Heart left ventricle (tissue), 16 donors: ENCODE results near the gene AQP3. TPM values are rescaled to one million over a fixed set of nuclear protein-coding genes. Genes with fewer than 3 reads are reported as not detected.
"Not testable (repeated sequence)": the region's sequence is repeated elsewhere in the genome, so short reads cannot be mapped to it uniquely, and the experiment has no call there.

Experiments used
- ATAC-seq, 4 donors: fragments of 200-7000 bp; cut with Tn5 transposase; one replicate each; pipeline ENCODE4 v1.9.1; 2020 to 2022; ENCODE audit warnings: moderate library complexity in 4 of 4, mild to moderate bottlenecking in 3 of 4, moderate number of reproducible peaks in 1 of 4
- DNase-seq, 5 donors: peaks; one replicate each; pipeline ENCODE4 v3.0.0-alpha.2; 2020
- H3K27ac ChIP-seq, 12 donors: fragments of 200-600 bp; sonication (generic) in 4 of 12; one replicate each; pipeline versions ENCODE4 v1.5.0 to v1.8.0; 2016 to 2022; ENCODE audit warnings: mild to moderate bottlenecking in 2 of 12
- H3K27me3 ChIP-seq, 9 donors: fragments of 200-600 bp; sonication (generic) in 2 of 9; one replicate each; pipeline versions ENCODE4 v1.5.1 to v1.8.0; 2016 to 2022; ENCODE audit warnings: mild to moderate bottlenecking in 3 of 9
- H3K36me3 ChIP-seq, 9 donors: fragments of 200-600 bp; sonication (generic) in 2 of 9; one replicate each; pipeline versions ENCODE4 v1.5.0 to v1.8.0; 2018 to 2022; ENCODE audit warnings: mild to moderate bottlenecking in 2 of 9
- H3K4me1 ChIP-seq, 12 donors: fragments of 200-600 bp; sonication (generic) in 4 of 12; one replicate each; pipeline versions ENCODE4 v1.5.0 to v1.8.0; 2016 to 2022; ENCODE audit warnings: mild to moderate bottlenecking in 3 of 12
- H3K4me3 ChIP-seq, 12 donors: fragments of 200-600 bp; sonication (generic) in 4 of 12; one replicate each; pipeline versions ENCODE4 v1.5.0 to v1.8.0; 2017 to 2022; ENCODE audit warnings: mild to moderate bottlenecking in 9 of 12, moderate library complexity in 4 of 12
- H3K9me3 ChIP-seq, 12 donors: fragments of 200-600 bp; sonication (generic) in 4 of 12; one replicate each; pipeline versions ENCODE4 v1.5.0 to v1.8.0; 2016 to 2022; ENCODE audit warnings: mild to moderate bottlenecking in 1 of 12
- POLR2A ChIP-seq, 2 donors: fragments of 450-650 bp; IDR thresholded peaks; one replicate each; pipeline ENCODE4 v1.6.1; 2017; ENCODE audit warnings: antibody characterized with exemption in 2 of 2, mild to moderate bottlenecking in 2 of 2, moderate library complexity in 2 of 2
- WGBS, 4 donors: extraction: QIAGEN DNeasy Blood & Tissue Kit in 2 of 4; methylation state at CpG; one replicate each; pipeline versions ENCODE4 v1.1.5 to v1.1.7; 2013 to 2018; 5-methylcytosine and 5-hydroxymethylcytosine counted together
- intact Hi-C, 10 donors: fragments of 100-400 bp; cut with DNase I; formaldehyde crosslinking; loops; one replicate each; pipeline versions ENCODE4 v1.11.1 to v1.14.2; 2022
- microRNA-seq, 4 donors: library from miRNA; unstranded; fragments of <30 nt; microRNA quantifications; one replicate each; pipeline versions ENCODE4 to v1.2.0, GENCODE V29; 2017 to 2020
- polyA plus RNA-seq, 2 donors: library from polyadenylated mRNA; stranded (reverse); fragments of 200-250 nt; gene quantifications; one replicate each; pipeline ENCODE4 v1.2.3, GENCODE V29; 2013
- total RNA-seq, 9 donors: library from RNA; depleted of rRNA in 2 of 9; stranded (reverse); fragments of >200 nt in 2 of 9; fragmentation: NEBNext Ultra II Directional in 3 of 9; extraction: Animal tissue kit (Norgen Biotek cat#: 25700) in 3 of 9; gene quantifications; one replicate each; pipeline versions ENCODE4 v1.1.0 to v1.2.4, GENCODE V29; 2016 to 2023
- TF ChIP-seq, protein P1 (sequence below), 12 donors: fragments of 200-600 bp; sonication (generic) in 4 of 12; IDR thresholded peaks; one replicate each; pipeline versions ENCODE4 v1.5.0 to v1.8.0; 2018 to 2022; ENCODE audit warnings: antibody characterized with exemption in 12 of 12, mild to moderate bottlenecking in 5 of 12
- donor health status: ischemic (EF 13 %, LVEDD 7.1; RV severe dilation, severe dysfunction).
- donor health status: healthy with polysubstance abuse.
- donor health status: DM: no; HTN: yes; CAD: no.
- donor health status: DM: no; HTN: no; CAD: no.
- donor health status: ischemic (EF 25% LVEDD 6.9; RV normal size, moderate dysfunction).
- donor health status: ischemic (EF 25% LVEDD 5.7; RV mildly dilated, moderate dysfunction).
- donor health status: healthy.
- donor health status: DM: yes; HTN: yes; CAD: no.
- donor health status: ischemic (EF 35%, LVEDD 5.7; RV mildly dilated, moderate dysfunction).
- donor health status: nonischemic (EF 11% LVEDD 7.7; RV severe dilation, severe dysfunction).
- donor health status: DM: yes; HTN: yes; CAD: no.
- donor health status: PGD.
- donor health status: ischemic (EF 29% LVEDD 5.4; RV normal size, mild dysfunction).
- donor health status: nonischemic (EF 23%, LVEDD 6.1; RV moderate dilation, normal function).

The AQP3 gene
- total and polyA plus RNA-seq, 11 donors = 6.0 to 116 (median 13.3) TPM

DNA sequence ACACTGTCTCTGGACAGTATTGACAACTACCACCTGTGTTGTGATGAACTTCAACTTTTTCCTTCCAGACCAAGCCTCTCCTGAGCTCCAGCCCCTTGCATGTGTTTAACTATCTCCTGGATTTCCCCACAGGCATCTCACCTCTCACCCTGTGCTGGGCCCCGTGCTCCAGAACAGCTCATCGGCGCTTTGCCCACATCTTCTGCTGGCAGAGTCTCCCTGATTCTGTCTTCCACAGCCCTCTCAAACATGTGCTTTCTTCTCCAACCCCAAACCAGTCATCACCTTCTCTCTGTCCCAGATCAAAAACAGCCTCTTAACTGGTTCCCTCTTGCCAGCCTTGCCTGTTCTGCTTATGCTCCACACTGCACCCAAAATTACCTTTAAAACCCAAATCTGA is 53.4 kb downstream of the AQP3 start:
- WGBS, 4 donors = 36 to 50% (median 42%) methylated on average over 3 of the region's 3 CpGs
- Histone ChIP-seq H3K4me1 (peaks cover 0 to 69% (median 28%) of the 10 kb centered on the region in 12 donors), H3K4me3 (peak overlapping the region in 3 of 12 donors; percentile 2 to 17 (median 15)), H3K27ac (peak overlapping the region; percentile 78 to 95 (median 90))
- ATAC-seq, H3K9me3 ChIP-seq, intact Hi-C loops, H3K27me3 ChIP-seq, H3K36me3 ChIP-seq: not testable (repeated sequence)
- DNase-seq = peak in 1 of 5 donors; percentile 56

DNA sequence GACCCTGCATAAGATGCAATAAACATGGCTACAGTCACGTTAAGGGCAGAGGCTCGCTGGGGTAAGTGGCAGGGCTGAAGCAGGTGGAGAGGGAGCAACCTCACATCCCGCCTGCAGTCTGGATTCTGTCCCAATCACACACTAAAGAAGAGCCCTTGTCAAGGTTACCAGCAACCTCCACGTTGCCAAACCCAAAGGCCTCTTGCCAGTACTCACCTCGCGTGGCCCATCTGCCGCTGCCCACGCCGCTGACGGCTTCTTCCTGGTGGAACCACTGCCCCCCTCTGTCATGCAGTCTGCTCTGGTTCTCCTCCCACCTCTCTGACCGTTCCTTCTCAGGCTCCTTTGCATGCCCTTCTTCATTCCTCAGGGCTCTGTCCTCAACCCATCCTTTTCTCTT is 53.8 kb downstream of the AQP3 start:
- no peak for ATAC-seq
- H3K27ac ChIP-seq = peak overlapping the region; percentile 78 to 95 (median 90)
- no peaks in the 10 kb centered on the region for H3K9me3 ChIP-seq
- peaks cover 0 to 68% (median 28%) of the 10 kb centered on the region in 12 donors for H3K4me1 ChIP-seq
- TF ChIP-seq, protein P1, sequence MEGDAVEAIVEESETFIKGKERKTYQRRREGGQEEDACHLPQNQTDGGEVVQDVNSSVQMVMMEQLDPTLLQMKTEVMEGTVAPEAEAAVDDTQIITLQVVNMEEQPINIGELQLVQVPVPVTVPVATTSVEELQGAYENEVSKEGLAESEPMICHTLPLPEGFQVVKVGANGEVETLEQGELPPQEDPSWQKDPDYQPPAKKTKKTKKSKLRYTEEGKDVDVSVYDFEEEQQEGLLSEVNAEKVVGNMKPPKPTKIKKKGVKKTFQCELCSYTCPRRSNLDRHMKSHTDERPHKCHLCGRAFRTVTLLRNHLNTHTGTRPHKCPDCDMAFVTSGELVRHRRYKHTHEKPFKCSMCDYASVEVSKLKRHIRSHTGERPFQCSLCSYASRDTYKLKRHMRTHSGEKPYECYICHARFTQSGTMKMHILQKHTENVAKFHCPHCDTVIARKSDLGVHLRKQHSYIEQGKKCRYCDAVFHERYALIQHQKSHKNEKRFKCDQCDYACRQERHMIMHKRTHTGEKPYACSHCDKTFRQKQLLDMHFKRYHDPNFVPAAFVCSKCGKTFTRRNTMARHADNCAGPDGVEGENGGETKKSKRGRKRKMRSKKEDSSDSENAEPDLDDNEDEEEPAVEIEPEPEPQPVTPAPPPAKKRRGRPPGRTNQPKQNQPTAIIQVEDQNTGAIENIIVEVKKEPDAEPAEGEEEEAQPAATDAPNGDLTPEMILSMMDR (IDR thresholded peaks at IDR 0.05) = no peak
- TF ChIP-seq POLR2A (IDR thresholded peaks at IDR 0.05) = no peak
- H3K27me3 ChIP-seq = no peaks in the 10 kb centered on the region
- intact Hi-C loops = no loop called here
- 35 to 46% (median 41%) methylated on average over 11 of the region's 11 CpGs for WGBS, 4 donors
- no peaks in the 10 kb centered on the region for H3K36me3 ChIP-seq
- H3K4me3 ChIP-seq = peak overlapping the region in 3 of 12 donors; percentile 2 to 17 (median 15)
- peak in 3 of 5 donors; percentile 52 to 82 (median 66) for DNase-seq

DNA sequence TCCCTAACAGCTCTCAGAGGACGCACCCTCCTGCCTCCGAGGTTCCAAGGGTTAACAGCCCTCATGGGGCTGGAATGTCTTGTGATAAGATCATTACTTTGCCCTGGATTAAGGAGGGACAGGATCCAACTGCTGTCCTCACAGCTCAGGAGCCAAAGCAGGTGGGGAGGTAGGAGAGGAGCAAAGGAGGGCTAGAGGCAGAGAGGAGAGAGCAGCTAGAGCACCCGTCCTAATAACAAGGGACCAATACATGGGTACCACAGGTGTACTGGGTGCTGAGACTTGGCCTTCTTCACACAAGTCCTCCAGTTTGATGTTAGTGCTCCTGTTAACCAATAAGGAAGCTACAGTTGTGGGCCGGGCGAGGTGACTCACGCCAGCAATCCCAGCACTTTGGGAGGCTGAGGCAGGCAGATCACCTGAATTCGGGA is 54.8 kb downstream of the AQP3 start:
- H3K36me3 ChIP-seq, ATAC-seq, H3K27me3 ChIP-seq, intact Hi-C loops, H3K4me3 ChIP-seq, DNase-seq, H3K9me3 ChIP-seq: not testable (repeated sequence)
- H3K27ac ChIP-seq = peak overlapping the region; percentile 78 to 95 (median 90)
- 34 to 58% (median 49%) methylated on average over 4 to 7 of the region's 7 CpGs for WGBS, 4 donors
- H3K4me1 ChIP-seq = peaks cover 0 to 74% (median 28%) of the 10 kb centered on the region in 12 donors

Small RNA genes within 50 kb of the gene (microRNA-seq; reads per million reads assigned to microRNA genes)
- gene MIR6851 = 0 to 1.4 (median 0.19) reads per million in 4 donors

Other genes with a start within 250 kb of the AQP3 start
- not detected for gene SPINK4, start 207.4 kb downstream of the AQP3 start, total RNA-seq
- gene SPINK4, start 207.4 kb downstream of the AQP3 start, polyA plus RNA-seq = not detected
- gene BAG1, start 182.9 kb downstream of the AQP3 start, total RNA-seq = 100 to 1,000 TPM in 6 of 9 donors, 10 to 100 TPM in 3; 71.0 to 144 (median 112) TPM
- 100 to 1,000 TPM; 110 to 132 TPM for gene BAG1, start 182.9 kb downstream of the AQP3 start, polyA plus RNA-seq
- 10 to 100 TPM; 37.6 to 58.5 (median 53.0) TPM for gene CHMP5, start 182.5 kb downstream of the AQP3 start, total RNA-seq
- 10 to 100 TPM; 24.7 to 76.5 TPM for gene CHMP5, start 182.5 kb downstream of the AQP3 start, polyA plus RNA-seq
- 10 to 100 TPM; 25.4 to 42.0 (median 36.1) TPM for gene NFX1, start 157.1 kb downstream of the AQP3 start, total RNA-seq
- 10 to 100 TPM; 13.7 to 23.8 TPM for gene NFX1, start 157.1 kb downstream of the AQP3 start, polyA plus RNA-seq
- 100 to 1,000 TPM in 6 of 9 donors, 10 to 100 TPM in 3; 82.5 to 252 (median 113) TPM for gene AQP7, start 45.0 kb downstream of the AQP3 start, total RNA-seq
- 100 to 1,000 TPM in 1 of 2 donors, 10 to 100 TPM in 1; 32.1 to 216 TPM for gene AQP7, start 45.0 kb downstream of the AQP3 start, polyA plus RNA-seq
- gene NOL6, start 26.3 kb upstream of the AQP3 start, total RNA-seq = 10 to 100 TPM; 11.2 to 22.1 (median 14.9) TPM
- 10 to 100 TPM; 13.6 to 28.2 TPM for gene NOL6, start 26.3 kb upstream of the AQP3 start, polyA plus RNA-seq
- gene ANKRD18B, start 76.7 kb upstream of the AQP3 start, total RNA-seq = 1 to 10 TPM in 1 of 9 donors, under 1 TPM in 4, not detected in 4; 0.25 to 1.3 (median 0.40) TPM
- under 1 TPM; 0.14 to 0.91 TPM for gene ANKRD18B, start 76.7 kb upstream of the AQP3 start, polyA plus RNA-seq